Endothelial cell of umbilical vein (primary cell): Measurements from ENCODE around the gene LYRM4.

Source experiments
- CTCF ChIP-seq, 2 donors: IDR thresholded peaks; 1 replicate in 1 of 2; 2 replicates in 1 of 2; pipeline ENCODE4 v1.5.1; 2011; ENCODE audit warnings: low read length in 2 of 2, mild to moderate bottlenecking in 2 of 2, moderate library complexity in 2 of 2, control low read depth in 1 of 2, inconsistent platforms in 1 of 2, low read depth in 1 of 2; ENCODE audit not compliant: insufficient read depth in 1 of 2; ENCODE audit errors: extremely low read depth in 1 of 2
- EZH2 ChIP-seq: IDR thresholded peaks from 2 replicates; pipeline ENCODE4 v1.6.1; 2012; ENCODE audit warnings: borderline replicate concordance, low read depth, mild to moderate bottlenecking, moderate library complexity, low read length, inconsistent platforms; ENCODE audit not compliant: severe bottlenecking
- GATA2 ChIP-seq: IDR thresholded peaks from 2 replicates; pipeline ENCODE4 v1.7.0; 2011; ENCODE audit warnings: low read depth, mild to moderate bottlenecking, moderate library complexity, mixed read lengths, low read length; ENCODE audit not compliant: insufficient read length, insufficient read depth
- JUN ChIP-seq: IDR thresholded peaks from 2 replicates; pipeline ENCODE4 v1.6.1; 2011; ENCODE audit warnings: borderline replicate concordance, low read depth; ENCODE audit not compliant: insufficient read length, insufficient read depth
- MAX ChIP-seq: IDR thresholded peaks from 2 replicates; pipeline ENCODE4 v1.6.1; 2011; ENCODE audit not compliant: insufficient read depth, insufficient read length
- MYC ChIP-seq: IDR thresholded peaks from one replicate; pipeline ENCODE4 v1.6.1; 2011; ENCODE audit warnings: mild to moderate bottlenecking, low read depth, low read length
- POLR2A ChIP-seq: IDR thresholded peaks from 2 replicates; pipeline ENCODE4 v1.6.1; 2012; ENCODE audit warnings: low read depth, mild to moderate bottlenecking, control low read depth, low read length
- POLR2AphosphoS5 ChIP-seq: IDR thresholded peaks from 2 replicates; pipeline ENCODE4 v1.6.1; 2012; ENCODE audit warnings: low read depth, mild to moderate bottlenecking, control low read depth, low read length, moderate library complexity; ENCODE audit not compliant: insufficient read depth

GRCh38 chr6:5292154-5292553 lies 31.4 kb upstream of the LYRM4 start:
- no peak for TF ChIP-seq POLR2AphosphoS5
- no peak for TF ChIP-seq POLR2A
- TF ChIP-seq CTCF (IDR thresholded peaks at IDR 0.05; ENCODE audit: extremely low read depth in 1 of 2, insufficient read depth in 1 of 2, low read depth in 1 of 2, low read length in 2 of 2): no peak
- no peak for TF ChIP-seq JUN
- TF ChIP-seq EZH2: no peak
- no peak for TF ChIP-seq MAX
- TF ChIP-seq MYC: no peak
- TF ChIP-seq GATA2: no peak
